ENCODE results near the gene DOCK4.

Gene DOCK4

DNA sequence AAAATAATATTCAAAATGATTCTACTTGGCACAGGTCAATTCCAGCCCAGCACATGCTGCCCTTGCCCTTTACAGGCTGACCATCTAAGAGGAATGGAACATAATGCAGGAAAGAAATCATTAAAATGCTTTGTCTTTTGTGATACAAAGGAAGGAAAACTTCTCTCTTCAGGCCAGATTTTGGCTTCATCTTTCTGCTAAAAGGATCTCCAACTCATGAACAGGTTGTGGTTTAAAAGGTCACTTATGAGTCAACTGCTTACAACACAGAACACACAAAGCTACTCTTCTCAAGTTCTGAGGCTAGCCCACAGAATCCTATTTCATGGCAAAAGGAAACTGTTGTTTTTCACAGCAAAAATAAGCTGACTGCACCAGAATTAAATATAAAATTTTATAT lies 197.1 kb downstream of the DOCK4 start:
- no peak overlapping the region for H3K4me3 ChIP-seq (replicated peaks; ENCODE audit: insufficient read depth, low read length)
- H3K27ac ChIP-seq (replicated peaks): no peak overlapping the region
- H3K27me3 ChIP-seq (ENCODE audit: insufficient read depth, poor library complexity, severe bottlenecking): no peaks in the 10 kb centered on the region
- DNase-seq (ENCODE audit: low read depth in 1 of 2, low spot score in 1 of 2): no peak
- no peak for TF ChIP-seq POLR2AphosphoS5 (IDR thresholded peaks at IDR 0.05; ENCODE audit: low read depth)
- TF ChIP-seq GABPA (IDR thresholded peaks at IDR 0.05; ENCODE audit: low read depth): no peak
- TF ChIP-seq SPI1 (IDR thresholded peaks at IDR 0.05; ENCODE audit: borderline replicate concordance, low read depth): no peak
- TF ChIP-seq, protein P1, sequence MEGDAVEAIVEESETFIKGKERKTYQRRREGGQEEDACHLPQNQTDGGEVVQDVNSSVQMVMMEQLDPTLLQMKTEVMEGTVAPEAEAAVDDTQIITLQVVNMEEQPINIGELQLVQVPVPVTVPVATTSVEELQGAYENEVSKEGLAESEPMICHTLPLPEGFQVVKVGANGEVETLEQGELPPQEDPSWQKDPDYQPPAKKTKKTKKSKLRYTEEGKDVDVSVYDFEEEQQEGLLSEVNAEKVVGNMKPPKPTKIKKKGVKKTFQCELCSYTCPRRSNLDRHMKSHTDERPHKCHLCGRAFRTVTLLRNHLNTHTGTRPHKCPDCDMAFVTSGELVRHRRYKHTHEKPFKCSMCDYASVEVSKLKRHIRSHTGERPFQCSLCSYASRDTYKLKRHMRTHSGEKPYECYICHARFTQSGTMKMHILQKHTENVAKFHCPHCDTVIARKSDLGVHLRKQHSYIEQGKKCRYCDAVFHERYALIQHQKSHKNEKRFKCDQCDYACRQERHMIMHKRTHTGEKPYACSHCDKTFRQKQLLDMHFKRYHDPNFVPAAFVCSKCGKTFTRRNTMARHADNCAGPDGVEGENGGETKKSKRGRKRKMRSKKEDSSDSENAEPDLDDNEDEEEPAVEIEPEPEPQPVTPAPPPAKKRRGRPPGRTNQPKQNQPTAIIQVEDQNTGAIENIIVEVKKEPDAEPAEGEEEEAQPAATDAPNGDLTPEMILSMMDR (IDR thresholded peaks at IDR 0.05; ENCODE audit: insufficient read depth, low read length): no peak

DNA sequence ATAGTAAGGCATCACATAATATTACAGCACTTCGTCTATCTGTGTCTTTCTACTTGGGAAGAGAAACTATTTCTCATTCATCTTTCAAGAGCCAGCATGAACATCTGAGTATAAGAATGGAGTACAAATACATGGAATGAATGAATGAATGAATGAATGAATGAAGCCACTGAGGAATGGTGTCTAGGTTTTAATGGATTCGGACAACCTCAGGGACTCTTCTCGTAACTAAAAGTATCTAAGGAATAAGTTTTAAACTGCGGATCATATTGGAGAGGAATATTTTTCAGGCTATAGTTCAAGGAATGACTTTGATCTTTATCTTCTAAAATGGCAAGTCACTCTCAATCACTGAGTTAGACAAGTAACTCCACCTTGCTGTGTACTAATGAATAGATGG lies 199.0 kb downstream of the DOCK4 start:
- H3K27me3 ChIP-seq (ENCODE audit: insufficient read depth, poor library complexity, severe bottlenecking): no peaks in the 10 kb centered on the region
- H3K27ac ChIP-seq (replicated peaks): no peak overlapping the region

DNA sequence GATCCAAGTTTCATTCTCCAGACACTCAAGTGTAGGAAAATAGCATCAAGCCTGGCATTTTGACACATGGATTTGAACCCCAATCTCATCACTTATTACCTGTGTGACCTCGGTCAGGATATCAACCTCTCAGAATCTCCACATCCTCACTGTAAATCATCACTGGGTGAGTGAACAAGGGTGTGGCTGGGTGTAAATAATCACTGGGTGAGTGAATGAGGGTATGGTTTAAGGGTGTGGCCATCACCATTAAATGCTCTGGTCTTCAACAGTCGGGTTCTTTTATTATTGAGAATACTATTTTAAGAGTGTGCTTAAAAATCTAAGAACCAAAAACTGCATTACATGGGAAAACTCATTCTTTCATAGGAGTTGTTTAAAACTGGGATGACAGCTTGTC lies 200.1 kb downstream of the DOCK4 start:
- Histone ChIP-seq H3K4me3 (replicated peaks; ENCODE audit: insufficient read depth, low read length) (no peak overlapping the region), H3K27ac (replicated peaks) (no peak overlapping the region), H3K27me3 (ENCODE audit: insufficient read depth, poor library complexity, severe bottlenecking) (no peaks in the 10 kb centered on the region)
- no peak for DNase-seq (ENCODE audit: low read depth in 1 of 2, low spot score in 1 of 2)
- TF ChIP-seq, protein P1 (IDR thresholded peaks at IDR 0.05; ENCODE audit: insufficient read depth, low read length): no peak
- TF ChIP-seq GABPA (IDR thresholded peaks at IDR 0.05; ENCODE audit: low read depth) (no peak), SPI1 (IDR thresholded peaks at IDR 0.05; ENCODE audit: borderline replicate concordance, low read depth) (no peak), POLR2AphosphoS5 (IDR thresholded peaks at IDR 0.05; ENCODE audit: low read depth) (no peak)
- TF ChIP-seq, protein P2, sequence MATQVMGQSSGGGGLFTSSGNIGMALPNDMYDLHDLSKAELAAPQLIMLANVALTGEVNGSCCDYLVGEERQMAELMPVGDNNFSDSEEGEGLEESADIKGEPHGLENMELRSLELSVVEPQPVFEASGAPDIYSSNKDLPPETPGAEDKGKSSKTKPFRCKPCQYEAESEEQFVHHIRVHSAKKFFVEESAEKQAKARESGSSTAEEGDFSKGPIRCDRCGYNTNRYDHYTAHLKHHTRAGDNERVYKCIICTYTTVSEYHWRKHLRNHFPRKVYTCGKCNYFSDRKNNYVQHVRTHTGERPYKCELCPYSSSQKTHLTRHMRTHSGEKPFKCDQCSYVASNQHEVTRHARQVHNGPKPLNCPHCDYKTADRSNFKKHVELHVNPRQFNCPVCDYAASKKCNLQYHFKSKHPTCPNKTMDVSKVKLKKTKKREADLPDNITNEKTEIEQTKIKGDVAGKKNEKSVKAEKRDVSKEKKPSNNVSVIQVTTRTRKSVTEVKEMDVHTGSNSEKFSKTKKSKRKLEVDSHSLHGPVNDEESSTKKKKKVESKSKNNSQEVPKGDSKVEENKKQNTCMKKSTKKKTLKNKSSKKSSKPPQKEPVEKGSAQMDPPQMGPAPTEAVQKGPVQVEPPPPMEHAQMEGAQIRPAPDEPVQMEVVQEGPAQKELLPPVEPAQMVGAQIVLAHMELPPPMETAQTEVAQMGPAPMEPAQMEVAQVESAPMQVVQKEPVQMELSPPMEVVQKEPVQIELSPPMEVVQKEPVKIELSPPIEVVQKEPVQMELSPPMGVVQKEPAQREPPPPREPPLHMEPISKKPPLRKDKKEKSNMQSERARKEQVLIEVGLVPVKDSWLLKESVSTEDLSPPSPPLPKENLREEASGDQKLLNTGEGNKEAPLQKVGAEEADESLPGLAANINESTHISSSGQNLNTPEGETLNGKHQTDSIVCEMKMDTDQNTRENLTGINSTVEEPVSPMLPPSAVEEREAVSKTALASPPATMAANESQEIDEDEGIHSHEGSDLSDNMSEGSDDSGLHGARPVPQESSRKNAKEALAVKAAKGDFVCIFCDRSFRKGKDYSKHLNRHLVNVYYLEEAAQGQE (IDR thresholded peaks at IDR 0.05; ENCODE audit: insufficient replicate concordance, low read depth): no peak

More for the DNA sequence above, 199.0 kb downstream of the DOCK4 start:
- DNase-seq (ENCODE audit: low read depth in 1 of 2, low spot score in 1 of 2): no peak
- TF ChIP-seq GABPA (IDR thresholded peaks at IDR 0.05; ENCODE audit: low read depth): no peak
- TF ChIP-seq, protein P1 (IDR thresholded peaks at IDR 0.05; ENCODE audit: insufficient read depth, low read length): no peak
- H3K4me3 ChIP-seq (replicated peaks; ENCODE audit: insufficient read depth, low read length): no peak overlapping the region

DNA sequence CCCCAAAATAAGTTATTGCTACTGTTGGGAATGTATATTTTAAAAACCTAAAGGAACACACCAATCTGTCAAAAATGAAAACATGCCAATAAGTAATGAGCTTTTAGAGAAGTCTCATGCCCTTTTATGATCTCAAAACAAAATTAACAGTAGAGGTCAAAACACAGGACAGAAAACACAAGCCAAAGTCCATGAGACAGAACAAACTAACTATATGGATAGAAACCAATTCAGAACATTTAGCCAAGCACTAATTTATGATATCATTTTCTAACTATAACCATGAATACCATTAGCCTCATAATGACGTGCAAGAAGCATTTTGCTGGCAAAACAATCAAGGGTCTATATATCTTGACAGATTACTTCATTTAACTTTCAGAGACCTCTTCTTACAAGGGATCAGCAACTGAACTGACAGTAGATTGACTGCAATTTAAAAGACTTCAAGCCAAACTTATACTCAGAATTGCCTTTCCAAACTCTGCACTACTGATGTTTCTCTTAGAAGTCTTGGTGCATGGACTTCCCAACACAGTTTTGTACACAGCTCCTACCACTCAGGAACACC lies 200.9 kb downstream of the DOCK4 start:
- Histone ChIP-seq H3K4me3 (replicated peaks; ENCODE audit: insufficient read depth, low read length) (no peak overlapping the region), H3K27ac (replicated peaks) (no peak overlapping the region), H3K27me3 (ENCODE audit: insufficient read depth, poor library complexity, severe bottlenecking) (no peaks in the 10 kb centered on the region)
- DNase-seq (ENCODE audit: low read depth in 1 of 2, low spot score in 1 of 2): no peak
- TF ChIP-seq, protein P2 (IDR thresholded peaks at IDR 0.05; ENCODE audit: insufficient replicate concordance, low read depth): no peak
- TF ChIP-seq POLR2AphosphoS5 (IDR thresholded peaks at IDR 0.05; ENCODE audit: low read depth): no peak
- TF ChIP-seq GABPA (IDR thresholded peaks at IDR 0.05; ENCODE audit: low read depth): no peak
- no peak for TF ChIP-seq SPI1 (IDR thresholded peaks at IDR 0.05; ENCODE audit: borderline replicate concordance, low read depth)
- TF ChIP-seq, protein P1 (IDR thresholded peaks at IDR 0.05; ENCODE audit: insufficient read depth, low read length): no peak
